Measurements from ENCODE around the gene PLAU. TPM values are rescaled to one million over a fixed set of nuclear protein-coding genes. Genes with fewer than 3 reads are reported as not detected.

PLAU gene
- total and polyA plus RNA-seq, 10 of the 15 experiments (the other 5 are each of a cell fraction or from before 2014, with no cell fraction given): 2.5 to 20.9 (median 11.5) TPM

DNA sequence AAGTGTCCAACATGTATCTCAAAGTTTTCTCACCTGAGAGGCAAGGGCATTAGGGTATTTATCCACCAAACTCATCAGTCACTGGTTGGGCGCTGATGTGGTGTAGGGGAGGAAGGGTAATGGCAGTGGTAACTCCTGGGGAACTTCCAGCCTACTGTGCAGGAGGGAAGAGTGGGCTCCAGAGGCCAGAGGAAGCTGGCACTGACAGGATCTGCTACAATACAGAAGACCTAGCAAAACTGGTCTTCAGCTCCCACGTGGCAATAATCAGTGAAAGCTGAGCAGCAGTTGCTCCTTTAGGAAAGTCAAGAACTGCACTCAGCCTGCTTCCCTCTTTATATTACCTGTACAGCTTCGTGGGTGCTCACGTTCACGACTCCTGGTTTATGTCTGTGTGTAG lies 19.4 kb upstream of the PLAU start:
- in situ Hi-C loops (cut with MboI): loop anchor here (5.0 to 25.0 kb wide), 2 partner anchors 46 to 196 kb away; no protein-coding TSS in a partner anchor
- H3K27me3 ChIP-seq (replicated peaks in 1 of 2; ENCODE audit: control insufficient read depth in 2 of 2, insufficient read depth in 2 of 2, low read length in 1 of 2): no peaks in the 10 kb centered on the region
- TF ChIP-seq, protein P1, sequence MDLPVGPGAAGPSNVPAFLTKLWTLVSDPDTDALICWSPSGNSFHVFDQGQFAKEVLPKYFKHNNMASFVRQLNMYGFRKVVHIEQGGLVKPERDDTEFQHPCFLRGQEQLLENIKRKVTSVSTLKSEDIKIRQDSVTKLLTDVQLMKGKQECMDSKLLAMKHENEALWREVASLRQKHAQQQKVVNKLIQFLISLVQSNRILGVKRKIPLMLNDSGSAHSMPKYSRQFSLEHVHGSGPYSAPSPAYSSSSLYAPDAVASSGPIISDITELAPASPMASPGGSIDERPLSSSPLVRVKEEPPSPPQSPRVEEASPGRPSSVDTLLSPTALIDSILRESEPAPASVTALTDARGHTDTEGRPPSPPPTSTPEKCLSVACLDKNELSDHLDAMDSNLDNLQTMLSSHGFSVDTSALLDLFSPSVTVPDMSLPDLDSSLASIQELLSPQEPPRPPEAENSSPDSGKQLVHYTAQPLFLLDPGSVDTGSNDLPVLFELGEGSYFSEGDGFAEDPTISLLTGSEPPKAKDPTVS (IDR thresholded peaks at IDR 0.05; ENCODE audit: low read depth, low read length): no peak
- TF ChIP-seq NR2F1 (conservative IDR thresholded peaks at IDR 0.05) (no peak), MEF2A (IDR thresholded peaks at IDR 0.05; ENCODE audit: insufficient read depth, low read depth, low read length) (no peak), TAF1 (IDR thresholded peaks at IDR 0.05; ENCODE audit: borderline replicate concordance, low read depth, low read length) (no peak), POU2F2 (IDR thresholded peaks at IDR 0.05; ENCODE audit: borderline replicate concordance, low read depth, low read length) (no peak), CEBPB (IDR thresholded peaks at IDR 0.05; ENCODE audit: borderline replicate concordance in 1 of 2, low read depth in 2 of 2, low read length in 2 of 2) (no peak), EED (IDR thresholded peaks at IDR 0.05; ENCODE audit: low read depth) (no peak), POLR2A (IDR thresholded peaks at IDR 0.05; ENCODE audit: low read depth, low read length) (no peak), DPF2 (IDR thresholded peaks at IDR 0.05) (no peak), FOXM1 (IDR thresholded peaks at IDR 0.05; ENCODE audit: low read depth, low read length) (no peak), JUND (IDR thresholded peaks at IDR 0.05; ENCODE audit: low read depth, low read length) (no peak), RAD51 (IDR thresholded peaks at IDR 0.05) (no peak), STAT1 (conservative IDR thresholded peaks at IDR 0.05) (no peak), SUPT20H (IDR thresholded peaks at IDR 0.05; ENCODE audit: borderline replicate concordance, control insufficient read depth, low read depth, low read length) (no peak)
- TF ChIP-seq, protein P2, sequence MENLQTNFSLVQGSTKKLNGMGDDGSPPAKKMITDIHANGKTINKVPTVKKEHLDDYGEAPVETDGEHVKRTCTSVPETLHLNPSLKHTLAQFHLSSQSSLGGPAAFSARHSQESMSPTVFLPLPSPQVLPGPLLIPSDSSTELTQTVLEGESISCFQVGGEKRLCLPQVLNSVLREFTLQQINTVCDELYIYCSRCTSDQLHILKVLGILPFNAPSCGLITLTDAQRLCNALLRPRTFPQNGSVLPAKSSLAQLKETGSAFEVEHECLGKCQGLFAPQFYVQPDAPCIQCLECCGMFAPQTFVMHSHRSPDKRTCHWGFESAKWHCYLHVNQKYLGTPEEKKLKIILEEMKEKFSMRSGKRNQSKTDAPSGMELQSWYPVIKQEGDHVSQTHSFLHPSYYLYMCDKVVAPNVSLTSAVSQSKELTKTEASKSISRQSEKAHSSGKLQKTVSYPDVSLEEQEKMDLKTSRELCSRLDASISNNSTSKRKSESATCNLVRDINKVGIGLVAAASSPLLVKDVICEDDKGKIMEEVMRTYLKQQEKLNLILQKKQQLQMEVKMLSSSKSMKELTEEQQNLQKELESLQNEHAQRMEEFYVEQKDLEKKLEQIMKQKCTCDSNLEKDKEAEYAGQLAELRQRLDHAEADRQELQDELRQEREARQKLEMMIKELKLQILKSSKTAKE (IDR thresholded peaks at IDR 0.05; ENCODE audit: low read depth, poor library complexity, severe bottlenecking): no peak
- TF ChIP-seq, protein P3, sequence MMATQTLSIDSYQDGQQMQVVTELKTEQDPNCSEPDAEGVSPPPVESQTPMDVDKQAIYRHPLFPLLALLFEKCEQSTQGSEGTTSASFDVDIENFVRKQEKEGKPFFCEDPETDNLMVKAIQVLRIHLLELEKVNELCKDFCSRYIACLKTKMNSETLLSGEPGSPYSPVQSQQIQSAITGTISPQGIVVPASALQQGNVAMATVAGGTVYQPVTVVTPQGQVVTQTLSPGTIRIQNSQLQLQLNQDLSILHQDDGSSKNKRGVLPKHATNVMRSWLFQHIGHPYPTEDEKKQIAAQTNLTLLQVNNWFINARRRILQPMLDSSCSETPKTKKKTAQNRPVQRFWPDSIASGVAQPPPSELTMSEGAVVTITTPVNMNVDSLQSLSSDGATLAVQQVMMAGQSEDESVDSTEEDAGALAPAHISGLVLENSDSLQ (IDR thresholded peaks at IDR 0.05): no peak
- TF ChIP-seq, protein P4, sequence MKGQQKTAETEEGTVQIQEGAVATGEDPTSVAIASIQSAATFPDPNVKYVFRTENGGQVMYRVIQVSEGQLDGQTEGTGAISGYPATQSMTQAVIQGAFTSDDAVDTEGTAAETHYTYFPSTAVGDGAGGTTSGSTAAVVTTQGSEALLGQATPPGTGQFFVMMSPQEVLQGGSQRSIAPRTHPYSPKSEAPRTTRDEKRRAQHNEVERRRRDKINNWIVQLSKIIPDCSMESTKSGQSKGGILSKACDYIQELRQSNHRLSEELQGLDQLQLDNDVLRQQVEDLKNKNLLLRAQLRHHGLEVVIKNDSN (IDR thresholded peaks at IDR 0.05; ENCODE audit: borderline replicate concordance, extremely low read length, insufficient read depth, low read depth, low read length): no peak

More for the DNA sequence above, 19.4 kb upstream of the PLAU start:
- RAD21 ChIA-PET (ENCODE audit: unreplicated experiment): interaction anchor here (0.5 to 21.4 kb wide), 11 partner anchors 9 to 1502 kb away, joined by 3 to 616 read pairs (median 3); no protein-coding TSS in a partner anchor
- no peak overlapping the region for H3K9ac ChIP-seq (ENCODE audit: control insufficient read depth, insufficient read depth, low read length)
- no TSS peak for BruUV-seq (replicated peaks)
- no peaks in the 10 kb centered on the region for H3K9me3 ChIP-seq (replicated peaks; ENCODE audit: control insufficient read depth, insufficient read depth, low read length)
- H3K79me2 ChIP-seq (ENCODE audit: control insufficient read depth, insufficient read depth, low read length): no peaks in the 10 kb centered on the region
- SMC1A ChIA-PET (ENCODE audit: uncharacterized antibody, unreplicated experiment): interaction anchor here (0.8 to 27.4 kb wide), 9 partner anchors 8 to 212 kb away, joined by 3 to 1048 read pairs (median 47); partner anchors contain the start of gene PLAU
- POLR2A ChIA-PET: interaction anchor here (0.6 to 6.9 kb wide), 4 partner anchors 43 to 173 kb away, joined by 3 to 32 read pairs (median 4); no protein-coding TSS in a partner anchor
- no peak for ATAC-seq
- no peak for DNase-seq (ENCODE audit: low read depth, low spot score)
- H3K27ac ChIP-seq (ENCODE audit: control insufficient read depth, insufficient read depth): no peak overlapping the region
- CTCF ChIA-PET: interaction anchor here (0.9 to 19.8 kb wide), 9 partner anchors 8 to 211 kb away, joined by 3 to 930 read pairs (median 27); partner anchors contain the start of gene PLAU
- intact Hi-C loops (cut with micrococcal nuclease; ENCODE audit: unreplicated experiment): no loop called here
- H3K4me3 ChIP-seq: no peak overlapping the region
- H2AFZ ChIP-seq (ENCODE audit: control insufficient read depth, low read depth, low read length): no peak overlapping the region
- H3K36me3 ChIP-seq (ENCODE audit: control insufficient read depth in 2 of 2, insufficient read depth in 2 of 2, low read length in 1 of 2): no peaks in the 10 kb centered on the region
- no peak for FAIRE-seq
- H3K4me2 ChIP-seq (ENCODE audit: control insufficient read depth, insufficient read depth): no peak overlapping the region
- H3K4me1 ChIP-seq (ENCODE audit: control insufficient read depth, insufficient read depth, low read length): peaks cover 6% of the 10 kb centered on the region
- no peaks in the 10 kb centered on the region for H4K20me1 ChIP-seq (ENCODE audit: control insufficient read depth, insufficient read depth)
- 62% methylated on average over 5 of the region's 5 CpGs for WGBS (ENCODE audit: insufficient coverage, insufficient replicate concordance, low lambda C conversion rate, missing lambda C conversion rate)

Measured in GM12878 (cell line).